HepG2 (cell line): ENCODE measurements around the gene USH2A. TPM values are rescaled to one million over a fixed set of nuclear protein-coding genes. Genes with fewer than 3 reads are reported as not detected.

Source experiments
- ATAC-seq: fragments of 200-7000 bp; cut with Tn5 transposase; 3 replicates; pipeline ENCODE4 v1.9.1; 2020; ENCODE audit warnings: mild to moderate bottlenecking, moderate library complexity
- BruUV-seq: library from RNA; stranded (reverse); fragments of 400-500 nt; replicated peaks from 2 replicates; lab custom pipeline; 2021; lab: Mats Ljungman, UMichigan
- CTCF ChIA-PET: fragments of 300-600 bp; formaldehyde crosslinking; extraction: SDS; loops from one replicate; lab custom pipeline; 2021; ENCODE audit warnings: low total read pairs, inconsistent platforms, low intra/inter-chr PET ratio; lab: Yijun Ruan, JAX
- POLR2A ChIA-PET: fragments of 350-600 bp; sonication (Branson Sonifier 250); formaldehyde crosslinking; loops from one replicate; lab custom pipeline; 2020; ENCODE audit warnings: antibody characterized with exemption, inconsistent platforms; lab: Yijun Ruan, JAX
- DNase-seq: peaks from one replicate; pipeline ENCODE4 v3.0.0-alpha.2; 2015; ENCODE audit warnings: low spot score
- FAIRE-seq: peaks from 3 replicates; lab custom pipeline; 2011; peaks lifted over from hg19 to GRCh38; lab: Jason Lieb, UNC
- H2AFZ ChIP-seq: one replicate; pipeline ENCODE4 v1.6.1; 2011; ENCODE audit warnings: low read length, inconsistent platforms
- H3K27ac ChIP-seq: fragments of 300-600 bp; 3 replicates; pipeline ENCODE4 v1.8.0; 2011; ENCODE audit warnings: mixed run types, mild to moderate bottlenecking, mixed read lengths, low read length, inconsistent platforms; ENCODE audit not compliant: insufficient read depth; ENCODE audit errors: extremely low read length
- H3K27me3 ChIP-seq, 2 experiments: fragments of 200-600 bp in 1 of 2; 2 replicates in 1 of 2; 3 replicates in 1 of 2; pipeline versions ENCODE4 v1.6.0 to v1.8.0; 2011; ENCODE audit warnings: low read length in 2 of 2, mild to moderate bottlenecking in 2 of 2, moderate library complexity in 2 of 2, inconsistent platforms in 1 of 2; ENCODE audit not compliant: insufficient read depth in 2 of 2, control insufficient read depth in 1 of 2
- H3K36me3 ChIP-seq, 2 experiments: fragments of 200-600 bp in 1 of 2; replicated peaks in 1 of 2; 2 replicates in 1 of 2; 3 replicates in 1 of 2; pipeline versions ENCODE4 v1.5.1 to v1.8.0; 2011; ENCODE audit warnings: low read length in 2 of 2, inconsistent platforms in 1 of 2; ENCODE audit not compliant: insufficient read depth in 2 of 2, control insufficient read depth in 1 of 2
- H3K4me1 ChIP-seq: 2 replicates; pipeline ENCODE4 v1.5.1; 2012; ENCODE audit warnings: low read length, inconsistent platforms; ENCODE audit not compliant: insufficient read depth
- H3K4me2 ChIP-seq: 2 replicates; pipeline ENCODE4 v1.6.0; 2011; ENCODE audit warnings: low read depth, low read length, inconsistent platforms
- H3K4me3 ChIP-seq, 3 experiments: fragments of 200-600 bp in 1 of 3; sonication (generic), shearing (Covaris generic) in 1 of 3; replicated peaks in 1 of 3; 2 replicates each; pipeline ENCODE4 v1.5.1; 2011 to 2016; ENCODE audit warnings: low read length in 3 of 3, inconsistent platforms in 2 of 3, low read depth in 2 of 3, mild to moderate bottlenecking in 2 of 3, control low read depth in 1 of 3, mixed read lengths in 1 of 3; ENCODE audit not compliant: insufficient read depth in 1 of 3
- H3K79me2 ChIP-seq: one replicate; pipeline ENCODE4 v1.6.1; 2011; ENCODE audit warnings: low read length, inconsistent platforms; ENCODE audit not compliant: insufficient read depth
- H3K9ac ChIP-seq: 2 replicates; pipeline ENCODE4 v1.6.0; 2011; ENCODE audit warnings: mild to moderate bottlenecking, low read depth, low read length, inconsistent platforms; ENCODE audit not compliant: insufficient read depth
- H3K9me3 ChIP-seq: 2 replicates; pipeline ENCODE4 v1.5.1; 2012; ENCODE audit warnings: mild to moderate bottlenecking, low read length
- H4K20me1 ChIP-seq: 2 replicates; pipeline ENCODE4 v1.6.0; 2011; ENCODE audit warnings: inconsistent platforms, mild to moderate bottlenecking, low read length, moderate library complexity; ENCODE audit not compliant: insufficient read depth
- ARNT2 ChIP-seq: sonication (generic); formaldehyde crosslinking; IDR thresholded peaks from 2 replicates; pipeline ENCODE4 v1.8.0; 2022; ENCODE audit warnings: mild to moderate bottlenecking, low read depth, missing genetic modification reagents, moderate library complexity
- CBX1 ChIP-seq: IDR thresholded peaks from one replicate; pipeline ENCODE4 v1.6.1; 2016; ENCODE audit warnings: antibody characterized with exemption, low read depth
- CHCHD3 ChIP-seq: sonication (generic); formaldehyde crosslinking; IDR thresholded peaks from 2 replicates; pipeline ENCODE4 v1.8.0; 2022; ENCODE audit warnings: mild to moderate bottlenecking, missing genetic modification reagents, moderate library complexity
- ISX ChIP-seq: sonication (generic); formaldehyde crosslinking; conservative IDR thresholded peaks from 2 replicates; pipeline ENCODE4 v1.5.0; 2020; ENCODE audit warnings: missing genetic modification reagents
- MTF1 ChIP-seq: sonication (generic); formaldehyde crosslinking; IDR thresholded peaks from 2 replicates; pipeline ENCODE4 v1.5.0; 2020; ENCODE audit warnings: missing genetic modification reagents
- NR3C1 ChIP-seq: sonication (generic); formaldehyde crosslinking; IDR thresholded peaks from 2 replicates; pipeline ENCODE4 v1.4.0; 2020; ENCODE audit warnings: missing genetic modification reagents
- RELA ChIP-seq: sonication (generic); formaldehyde crosslinking; IDR thresholded peaks from 2 replicates; pipeline ENCODE4 v1.4.0; 2020; ENCODE audit warnings: missing genetic modification reagents
- RFX1 ChIP-seq: fragments of 450-650 bp; IDR thresholded peaks from 2 replicates; pipeline ENCODE4 v1.6.1; 2017
- SMARCE1 ChIP-seq: fragments of 450-650 bp; IDR thresholded peaks from 2 replicates; pipeline ENCODE4 v1.6.1; 2017; ENCODE audit warnings: borderline replicate concordance
- TEAD3 ChIP-seq: optimal IDR thresholded peaks from 2 replicates; pipeline ENCODE3; 2016; ENCODE audit warnings: borderline replicate concordance
- WIZ ChIP-seq: sonication (generic); formaldehyde crosslinking; IDR thresholded peaks from 2 replicates; pipeline ENCODE4 v1.5.1; 2020; ENCODE audit warnings: mild to moderate bottlenecking, missing genetic modification reagents
- ZEB1 ChIP-seq: IDR thresholded peaks from 2 replicates; pipeline ENCODE4 v1.6.1; 2012; ENCODE audit warnings: mild to moderate bottlenecking, low read depth, inconsistent platforms; ENCODE audit not compliant: insufficient replicate concordance
- ZFP91 ChIP-seq: sonication (generic); formaldehyde crosslinking; IDR thresholded peaks from 2 replicates; pipeline ENCODE4 v1.9.0; 2022; ENCODE audit warnings: missing genetic modification reagents, mild to moderate bottlenecking, borderline replicate concordance
- ZNF331 ChIP-seq: sonication (generic); formaldehyde crosslinking; IDR thresholded peaks from 2 replicates; pipeline ENCODE4 v1.4.0; 2020; ENCODE audit warnings: missing genetic modification reagents
- ZNF335 ChIP-seq: sonication (generic); formaldehyde crosslinking; IDR thresholded peaks from 2 replicates; pipeline ENCODE4 v1.4.0; 2020; ENCODE audit warnings: missing genetic modification reagents
- ZNF432 ChIP-seq: sonication (generic); formaldehyde crosslinking; IDR thresholded peaks from 2 replicates; pipeline ENCODE4 v1.5.0; 2020; ENCODE audit warnings: missing genetic modification reagents, mild to moderate bottlenecking, borderline replicate concordance
- WGBS: methylation state at CpG from one replicate; pipeline ENCODE4 v1.1.6; 2017; ENCODE audit warnings: low lambda C conversion rate; 5-methylcytosine and 5-hydroxymethylcytosine counted together
- in situ Hi-C: cut with HindIII; loops from 2 replicates; pipeline ENCODE4 v1.10.0; 2017; ENCODE audit warnings: low pct_unique_long_range_greater_than_20kb; ENCODE audit not compliant: extremely low pct_ligation_motif_present
- intact Hi-C: fragments of 100-400 bp; cut with micrococcal nuclease; formaldehyde crosslinking; loops from one replicate; pipeline ENCODE4 v1.10.0; 2022; ENCODE audit not compliant: unreplicated experiment
- polyA plus RNA-seq, 8 experiments: library from polyadenylated mRNA; depleted of rRNA in 3 of 8; stranded (reverse) in 7 of 8; unstranded in 1 of 8; fragments of >200 nt; fragmentation: Illumina TruSeq in 4 of 8; extraction: Trizol in 4 of 8; gene quantifications; 2 replicates each; pipeline versions ENCODE4 v1.2.1 to v1.2.3, GENCODE V29; 2011 to 2016; ENCODE audit warnings: low read depth in 4 of 8, missing spikeins in 1 of 8, mixed read lengths in 1 of 8; ENCODE audit not compliant: insufficient read depth in 1 of 8
- total RNA-seq, 5 experiments: library from RNA; depleted of rRNA; stranded (reverse); fragments of >200 nt; fragmentation: Illumina TruSeq; extraction: Trizol; gene quantifications; 2 replicates each; pipeline ENCODE4 v1.2.3, GENCODE V29; 2016; ENCODE audit warnings: low read depth in 1 of 5

Gene USH2A
- total and polyA plus RNA-seq, 2 of the 13 experiments (the other 11 are each of a cell fraction or from before 2014, with no cell fraction given): 0.02 TPM; not detected in 1

DNA sequence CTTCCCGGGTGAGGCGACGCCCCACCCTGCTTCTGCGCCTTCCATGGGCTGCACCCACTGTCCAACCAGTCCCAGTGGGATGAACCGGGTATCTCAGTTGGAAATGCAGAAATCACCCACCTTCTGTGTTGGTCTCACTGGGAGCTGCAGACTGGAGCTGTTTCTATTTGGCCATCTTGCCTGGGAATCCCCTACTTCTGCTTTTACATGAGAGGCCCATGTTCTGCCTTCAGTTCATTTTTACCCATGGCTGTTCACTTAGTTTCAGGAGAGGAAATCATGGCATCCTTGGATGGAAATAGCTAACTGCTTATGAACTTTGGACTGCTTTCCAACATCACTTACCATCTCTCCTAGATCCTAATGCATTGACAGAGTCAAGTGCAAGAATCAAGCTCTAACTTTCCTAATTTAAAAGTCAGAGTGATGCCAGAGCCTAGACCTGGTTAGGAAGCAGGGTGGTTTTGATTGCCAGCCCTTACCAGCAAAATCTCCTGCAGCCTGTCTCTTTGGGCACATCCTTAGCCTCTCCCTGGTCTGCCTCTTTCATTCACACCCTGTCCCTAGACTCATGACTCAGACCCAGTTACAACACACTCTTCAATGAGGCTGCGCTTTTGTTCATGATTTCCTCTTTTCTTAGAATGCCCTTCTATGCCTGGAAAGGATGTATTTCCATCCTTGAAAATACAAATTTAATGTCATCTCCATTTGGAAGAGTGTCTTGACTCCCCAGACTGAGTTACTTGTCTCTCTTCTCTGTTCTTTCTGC, 719.0 kb downstream of the USH2A start:
- H4K20me1 ChIP-seq: no peaks in the 10 kb centered on the region
- H3K4me2 ChIP-seq: no peak overlapping the region
- FAIRE-seq (no peak), DNase-seq (no peak), ATAC-seq (no peak)
- ChIA-PET POLR2A (no interaction called here), CTCF (no interaction called here)
- in situ Hi-C loops (no loop called here), intact Hi-C loops (no loop called here)
- 24% methylated on average over 4 of the region's 6 CpGs for WGBS
- H3K4me3 ChIP-seq: no peak overlapping the region
- no peaks in the 10 kb centered on the region for H3K79me2 ChIP-seq
- H3K9me3 ChIP-seq: no peaks in the 10 kb centered on the region
- no peak for TF ChIP-seq ISX (CRISPR knock-in tag)
- no peak for TF ChIP-seq ZNF432 (CRISPR knock-in tag)
- TF ChIP-seq ARNT2 (CRISPR knock-in tag): no peak
- no peak for TF ChIP-seq RFX1
- TF ChIP-seq TEAD3 (CRISPR knock-in tag): no peak
- TF ChIP-seq ZFP91: no peak
- no peak for TF ChIP-seq NR3C1
- no peak for TF ChIP-seq ZNF331 (CRISPR knock-in tag)
- TF ChIP-seq WIZ (CRISPR knock-in tag): no peak
- TF ChIP-seq SMARCE1: no peak
- TF ChIP-seq ZNF335 (CRISPR knock-in tag): no peak
- TF ChIP-seq RELA (CRISPR knock-in tag): no peak
- TF ChIP-seq CHCHD3 (CRISPR knock-in tag): no peak
- TF ChIP-seq ZEB1: no peak
- no peak for TF ChIP-seq MTF1 (CRISPR knock-in tag)
- no peak for TF ChIP-seq CBX1
- H2AFZ ChIP-seq: no peak overlapping the region
- no peaks in the 10 kb centered on the region for H3K4me1 ChIP-seq
- no peak overlapping the region for H3K9ac ChIP-seq
- no peaks in the 10 kb centered on the region for H3K36me3 ChIP-seq
- no TSS peak for BruUV-seq
- H3K27ac ChIP-seq: no peak overlapping the region
- no peaks in the 10 kb centered on the region for H3K27me3 ChIP-seq
